Renal cortical epithelial cell (primary cell): ENCODE results near the gene PODN. TPM values are rescaled to one million over a fixed set of nuclear protein-coding genes. Genes with fewer than 3 reads are reported as not detected.

ENCODE experiments used
- DNase-seq: peaks from one replicate; pipeline ENCODE4 v3.0.0-alpha.2; 2011; ENCODE audit warnings: low read depth
- total RNA-seq: library from RNA; depleted of rRNA; stranded (reverse); fragments of >200 nt; gene quantifications from 2 replicates; pipeline ENCODE4 v1.2.3, GENCODE V29; 2014

The PODN gene
- total RNA-seq, 1 donor from 2014 or later: 0.40 TPM

- DNase-seq: no peak
Observed at GRCh38 chr1:53131590-53131938, 69.6 kb downstream of the PODN start.

GRCh38 chr1:53132176-53132575, 70.2 kb downstream of the PODN start:
- no peak for DNase-seq

- DNase-seq: no peak
Observed at GRCh38 chr1:53133261-53134041, 71.4 kb downstream of the PODN start.

GRCh38 chr1:53134042-53134485, 72.1 kb downstream of the PODN start:
- no peak for DNase-seq

Other genes with a start within 250 kb of the PODN start
- 0.75 and 4.5 TPM in 2 replicates for gene ZYG11A, start 219.5 kb upstream of the PODN start, total RNA-seq
- 21.9 and 45.2 TPM in 2 replicates for gene ECHDC2, start 140.5 kb upstream of the PODN start, total RNA-seq
- 206 and 223 TPM in 2 replicates for gene SCP2, start 134.9 kb upstream of the PODN start, total RNA-seq
- not detected in 2 replicates for gene SLC1A7, start 80.4 kb downstream of the PODN start, total RNA-seq
- gene CPT2, start 134.6 kb downstream of the PODN start, total RNA-seq: 14.1 and 23.3 TPM in 2 replicates
- gene CZIB, start 158.4 kb downstream of the PODN start, total RNA-seq: 33.2 and 34.7 TPM in 2 replicates
- gene MAGOH, start 176.3 kb downstream of the PODN start, total RNA-seq: 32.6 and 40.6 TPM in 2 replicates